Measurements from ENCODE around the gene UCK2. TPM values are rescaled to one million over a fixed set of nuclear protein-coding genes. Genes with fewer than 3 reads are reported as not detected.
A peak's percentile ranks its signal among the peaks of the same experiment; 100 is the strongest.

Gene UCK2
- total RNA-seq, 1 donor from 2014 or later, result 77.9 TPM

GRCh38 chr1:165854101-165854845 lies 26.9 kb downstream of the UCK2 start:
- DNase-seq (ENCODE audit: low spot score in 2 of 2), result no peak
- FAIRE-seq, result no peak

GRCh38 chr1:165855010-165855838 lies 27.8 kb downstream of the UCK2 start:
- no peak for FAIRE-seq
- peak in 1 of 2 donors; percentile 16 for DNase-seq (ENCODE audit: low spot score in 2 of 2)

- DNase-seq (ENCODE audit: low spot score in 2 of 2), result no peak
- no peak for FAIRE-seq
These were observed 28.6 kb downstream of the UCK2 start for GRCh38 chr1:165856021-165856420.

GRCh38 chr1:165856606-165857005 lies 29.2 kb downstream of the UCK2 start:
- no peak for DNase-seq (ENCODE audit: low spot score in 2 of 2)
- FAIRE-seq, result no peak

- no peak for FAIRE-seq
- DNase-seq (ENCODE audit: low spot score in 2 of 2), result no peak
These were observed 29.8 kb downstream of the UCK2 start for GRCh38 chr1:165857046-165857801.

GRCh38 chr1:165858364-165858823 lies 31.0 kb downstream of the UCK2 start:
- no peak for FAIRE-seq
- DNase-seq (ENCODE audit: low spot score in 2 of 2), result no peak

- no peak for FAIRE-seq
- no peak for DNase-seq (ENCODE audit: low spot score in 2 of 2)
These were observed 31.8 kb downstream of the UCK2 start for GRCh38 chr1:165858967-165859845.

- DNase-seq (ENCODE audit: low spot score in 2 of 2), result no peak
- no peak for FAIRE-seq
These were observed 32.7 kb downstream of the UCK2 start for GRCh38 chr1:165860065-165860464.

- DNase-seq (ENCODE audit: low spot score in 2 of 2), result no peak
- no peak for FAIRE-seq
These were observed 34.5 kb downstream of the UCK2 start for GRCh38 chr1:165861911-165862310.

- DNase-seq (ENCODE audit: low spot score in 2 of 2) (no peak), FAIRE-seq (no peak)
These were observed 35.0 kb downstream of the UCK2 start for GRCh38 chr1:165862448-165862847.

- FAIRE-seq (no peak), DNase-seq (ENCODE audit: low spot score in 2 of 2) (no peak)
These were observed 35.9 kb downstream of the UCK2 start for GRCh38 chr1:165863346-165863745.

- FAIRE-seq (no peak), DNase-seq (ENCODE audit: low spot score in 2 of 2) (no peak)
These were observed 38.4 kb downstream of the UCK2 start for GRCh38 chr1:165865633-165866340.

GRCh38 chr1:165869343-165869742 lies 41.9 kb downstream of the UCK2 start:
- no peak for DNase-seq (ENCODE audit: low spot score in 2 of 2)
- FAIRE-seq, result no peak

GRCh38 chr1:165871311-165872067 lies 44.1 kb downstream of the UCK2 start:
- FAIRE-seq (no peak), DNase-seq (ENCODE audit: low spot score in 2 of 2) (no peak)

- FAIRE-seq (no peak), DNase-seq (ENCODE audit: low spot score in 2 of 2) (no peak)
These were observed 46.1 kb downstream of the UCK2 start for GRCh38 chr1:165873481-165873880.

GRCh38 chr1:165874643-165875042 lies 47.2 kb downstream of the UCK2 start:
- DNase-seq (ENCODE audit: low spot score in 2 of 2) (no peak), FAIRE-seq (no peak)

GRCh38 chr1:165875171-165875570 lies 47.8 kb downstream of the UCK2 start:
- FAIRE-seq, result no peak
- no peak for DNase-seq (ENCODE audit: low spot score in 2 of 2)

GRCh38 chr1:165875604-165876003 lies 48.2 kb downstream of the UCK2 start:
- no peak for FAIRE-seq

GRCh38 chr1:165876121-165876520 lies 48.7 kb downstream of the UCK2 start:
- FAIRE-seq, result no peak

More at GRCh38 chr1:165875604-165876003, 48.2 kb downstream of the UCK2 start:
- DNase-seq (ENCODE audit: low spot score in 2 of 2), result no peak

More at GRCh38 chr1:165876121-165876520, 48.7 kb downstream of the UCK2 start:
- DNase-seq (ENCODE audit: low spot score in 2 of 2), result no peak

All from frontal cortex (tissue), 4 donors.